NCI-H2107 treated with DMSO at 0.1 percent for 48 hours (cell line): ENCODE measurements around the gene METTL17.

Source experiments
- DNase-seq: peaks from one replicate; lab custom pipeline; 2025; ENCODE audit not compliant: unreplicated experiment; lab: John Stamatoyannopoulos, UW

Gene METTL17

DNA sequence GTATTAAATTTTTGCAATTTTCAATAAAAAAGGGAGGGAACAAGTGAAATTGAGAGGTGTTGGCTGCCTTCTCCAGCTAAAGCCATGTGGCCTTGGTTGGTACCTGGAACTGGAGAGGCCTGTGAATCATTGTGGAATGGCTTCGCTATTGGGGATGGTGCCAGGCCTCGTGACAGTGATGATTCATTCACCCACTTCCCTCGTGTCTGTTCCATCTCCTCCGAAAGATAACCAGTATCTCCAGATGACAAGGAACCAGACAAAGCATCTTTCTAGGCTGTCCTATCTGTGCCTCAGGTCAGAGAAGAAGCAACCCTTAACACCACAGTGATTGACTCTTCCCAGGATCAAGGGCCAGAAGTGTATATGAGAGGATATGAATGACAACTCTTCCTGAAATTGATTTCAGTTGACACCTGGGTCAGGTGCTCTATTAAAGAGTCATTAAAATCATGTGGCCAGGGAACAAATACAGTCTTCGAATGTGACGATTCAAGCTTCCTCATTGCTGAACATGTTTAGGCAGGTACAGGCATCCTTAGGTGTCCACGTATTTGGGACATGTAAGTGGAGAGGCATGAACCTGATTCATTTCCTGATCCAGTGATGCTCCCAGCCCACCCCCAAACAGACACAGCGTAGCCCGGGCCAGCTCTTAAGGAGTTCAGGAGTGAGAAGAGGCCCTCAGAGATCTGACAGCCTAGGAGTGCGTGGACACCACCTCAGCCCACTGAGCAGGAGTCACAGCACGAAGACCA, 52.1 kb downstream of the METTL17 start, which contains the start of gene RNASE7:
RNASE7 (plus strand) TSS at position 687 of the 758 bp plus-strand sequence. CDS start 631 bp downstream, outside the sequence.
- DNase-seq = no peak

DNA sequence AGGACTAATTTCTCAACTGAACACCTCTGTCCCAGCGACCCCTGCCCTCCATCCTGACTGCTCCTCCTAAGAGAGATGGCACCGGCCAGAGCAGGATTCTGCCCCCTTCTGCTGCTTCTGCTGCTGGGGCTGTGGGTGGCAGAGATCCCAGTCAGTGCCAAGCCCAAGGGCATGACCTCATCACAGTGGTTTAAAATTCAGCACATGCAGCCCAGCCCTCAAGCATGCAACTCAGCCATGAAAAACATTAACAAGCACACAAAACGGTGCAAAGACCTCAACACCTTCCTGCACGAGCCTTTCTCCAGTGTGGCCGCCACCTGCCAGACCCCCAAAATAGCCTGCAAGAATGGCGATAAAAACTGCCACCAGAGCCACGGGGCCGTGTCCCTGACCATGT, 53.1 kb downstream of the METTL17 start:
- DNase-seq = no peak

- DNase-seq = no peak
Measured at GRCh38 chr14:21043387-21043973, 53.7 kb downstream of the METTL17 start.

DNA sequence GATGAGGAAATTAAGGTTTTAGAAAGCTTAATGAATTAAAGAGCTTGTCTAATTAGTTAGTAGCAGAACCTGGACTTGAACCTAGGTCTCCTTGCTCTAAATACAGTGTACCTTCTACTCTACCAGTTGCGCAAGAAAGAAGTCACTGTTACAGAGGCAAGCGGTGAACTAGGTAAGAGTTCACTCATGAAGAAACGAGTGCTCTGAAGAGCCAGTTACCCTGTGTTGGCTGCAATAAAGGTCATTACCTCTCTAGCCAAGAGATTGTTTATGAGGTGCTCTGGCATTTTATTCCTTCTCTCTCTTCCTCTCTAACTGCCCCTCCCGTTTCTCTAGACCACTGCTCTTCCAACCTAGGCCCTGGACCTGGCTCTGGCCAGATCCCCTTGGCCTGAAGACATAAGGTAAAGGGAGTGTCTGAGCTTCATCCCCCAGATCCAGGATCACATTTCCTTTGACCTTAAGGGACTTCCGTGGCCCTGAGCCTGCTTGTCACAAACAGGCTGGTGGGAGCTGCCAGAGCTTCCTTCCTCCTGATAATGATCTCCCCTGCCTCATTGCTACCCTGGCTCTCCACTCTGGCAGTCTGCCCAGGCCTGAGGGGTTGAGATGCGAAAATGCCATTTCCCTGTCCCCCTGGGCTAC, 54.3 kb downstream of the METTL17 start:
- DNase-seq = no peak
